HG03439 (cell line): ENCODE measurements around the gene EML1.

ENCODE experiments used
- ATAC-seq: cut with Tn5 transposase; IDR thresholded peaks from one replicate; pipeline ENCODE4 v1.9.1; 2021; ENCODE audit warnings: mild to moderate bottlenecking, moderate library complexity; ENCODE audit not compliant: unreplicated experiment

Gene EML1

DNA sequence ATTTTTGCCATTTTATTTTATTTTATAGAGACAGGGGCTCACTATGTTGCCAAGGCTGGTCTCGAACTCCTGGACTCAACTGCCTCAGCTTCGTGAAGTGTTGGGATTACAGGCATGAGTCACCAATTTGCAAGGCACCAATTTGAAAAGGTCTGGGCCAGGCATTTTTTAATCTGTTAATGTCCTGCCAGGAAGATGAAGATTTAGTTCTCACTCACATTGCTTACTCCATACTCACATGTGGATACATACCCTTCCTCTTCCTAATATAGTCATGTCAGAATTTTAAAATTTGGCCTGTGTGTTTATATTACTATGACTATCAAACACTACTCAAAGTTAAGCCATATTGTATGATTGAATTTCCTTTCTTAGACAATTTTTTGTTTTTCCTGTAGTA, 15.3 kb upstream of the EML1 start:
- ATAC-seq, result no peak

DNA sequence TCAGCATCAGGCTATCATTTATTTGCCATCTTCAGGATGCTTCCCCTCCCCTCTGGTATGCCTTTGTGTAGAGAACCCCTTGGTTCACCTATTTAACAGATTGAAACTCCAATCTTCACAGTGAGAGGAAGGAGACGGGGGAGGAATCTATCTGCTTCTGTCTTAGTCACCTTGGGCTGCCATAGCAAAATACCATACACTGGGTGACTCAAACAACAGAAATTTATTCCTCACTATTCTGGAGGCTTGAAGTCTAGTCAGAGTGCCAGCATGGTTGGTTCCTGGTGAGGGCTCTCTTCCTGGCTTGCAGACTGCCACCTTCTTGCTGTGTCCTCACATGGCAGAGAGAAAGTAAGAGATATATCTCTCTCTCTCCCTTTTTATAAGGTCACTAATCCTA, 13.5 kb upstream of the EML1 start:
- no peak for ATAC-seq

- ATAC-seq, result no peak
Measured at GRCh38 chr14:99780690-99781089, 12.5 kb upstream of the EML1 start.

DNA sequence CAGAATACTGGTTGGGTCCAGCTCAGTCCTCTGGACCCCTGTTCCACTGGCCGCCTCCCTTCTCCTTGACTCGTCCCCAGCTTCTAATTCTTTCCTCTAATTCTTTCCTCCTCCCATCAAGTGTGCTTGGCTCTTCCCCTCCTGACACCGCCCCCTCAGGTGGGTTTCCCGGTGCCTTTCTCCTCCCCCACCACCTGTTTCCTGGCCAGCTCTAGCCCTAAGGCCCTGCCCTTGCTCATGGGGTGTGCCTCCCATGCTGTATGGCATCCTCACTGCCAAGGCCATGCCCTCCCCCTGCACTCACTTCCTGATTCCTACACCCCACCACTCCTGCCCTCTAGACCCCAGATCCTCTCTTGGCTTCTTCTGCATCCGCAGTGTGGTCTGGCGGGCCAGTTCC, 12.1 kb upstream of the EML1 start:
- ATAC-seq, result no peak

DNA sequence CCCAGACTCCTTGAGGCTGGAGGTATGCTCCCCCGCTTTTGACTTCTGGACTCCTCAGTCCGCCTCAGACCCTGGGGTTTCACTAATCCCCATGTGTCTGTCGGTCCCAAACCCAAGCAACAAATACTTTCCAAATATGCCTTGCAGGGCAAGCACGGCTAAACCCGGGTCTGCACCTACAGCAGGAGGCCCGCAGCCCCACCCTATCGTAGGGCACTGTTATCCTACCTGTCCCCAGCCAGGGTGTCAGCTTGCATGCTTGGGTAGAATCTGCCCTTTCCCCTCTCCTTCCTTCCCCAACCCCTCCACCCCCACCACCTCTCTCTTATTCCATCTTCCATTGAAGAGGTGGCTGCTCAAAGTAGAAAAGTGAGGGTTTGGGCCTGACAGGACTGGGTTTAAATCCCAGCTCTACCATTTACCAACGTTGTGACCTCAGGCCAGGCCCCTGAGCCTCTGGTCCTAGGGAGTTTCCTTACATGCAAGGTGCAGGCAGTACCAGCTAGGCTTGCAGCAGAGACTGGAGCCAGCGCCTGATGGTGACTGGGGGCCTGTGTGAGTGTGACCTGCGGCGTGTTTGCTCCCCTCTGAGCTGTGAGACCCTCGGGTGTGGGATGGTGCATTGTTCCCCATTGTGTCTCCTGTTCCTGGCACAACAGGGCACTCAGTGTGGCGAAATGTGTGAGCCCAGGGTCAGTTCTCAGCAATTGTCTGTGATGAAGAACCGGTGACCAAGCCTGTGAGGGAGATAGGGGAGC, 11.2 kb upstream of the EML1 start:
- no peak for ATAC-seq

DNA sequence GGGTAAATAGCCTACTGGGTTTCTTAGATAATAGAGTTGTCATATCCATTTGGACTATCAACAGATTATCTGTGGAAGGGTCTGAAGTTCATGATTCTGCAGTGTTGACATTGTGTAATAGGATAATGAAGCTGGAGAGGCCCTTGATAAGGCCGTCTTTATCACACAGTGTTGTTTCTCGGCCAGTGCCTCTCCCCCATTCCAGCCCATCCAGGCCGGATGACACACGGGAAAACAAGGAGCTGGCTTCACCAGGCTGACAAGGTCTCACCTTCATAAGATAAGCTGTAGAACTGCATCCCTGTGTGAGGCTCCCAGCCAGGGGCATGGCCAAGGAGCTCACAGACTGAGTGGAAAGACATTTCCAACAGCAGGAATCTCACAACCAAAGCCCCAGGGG, 8.7 kb upstream of the EML1 start:
- ATAC-seq, result no peak

DNA sequence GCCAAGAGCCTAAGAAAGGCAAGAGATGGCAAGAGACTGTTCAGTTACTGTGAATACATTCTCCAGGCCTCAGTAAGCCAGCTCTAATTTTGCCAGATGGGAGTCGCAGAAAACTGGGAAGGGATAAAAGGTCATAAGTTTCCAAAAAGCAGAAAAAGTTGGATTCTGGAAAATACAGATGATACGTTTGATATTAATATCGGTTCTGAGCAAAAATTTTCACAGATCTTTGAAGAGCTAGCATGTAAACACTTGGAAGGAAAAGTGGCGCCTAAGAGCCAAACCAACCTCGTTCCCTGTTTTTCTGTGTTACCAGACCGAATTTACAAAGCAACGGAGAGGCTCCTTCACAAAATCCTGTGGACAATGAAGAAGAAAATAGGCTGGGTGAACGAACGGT, 7.8 kb upstream of the EML1 start:
- no peak for ATAC-seq

DNA sequence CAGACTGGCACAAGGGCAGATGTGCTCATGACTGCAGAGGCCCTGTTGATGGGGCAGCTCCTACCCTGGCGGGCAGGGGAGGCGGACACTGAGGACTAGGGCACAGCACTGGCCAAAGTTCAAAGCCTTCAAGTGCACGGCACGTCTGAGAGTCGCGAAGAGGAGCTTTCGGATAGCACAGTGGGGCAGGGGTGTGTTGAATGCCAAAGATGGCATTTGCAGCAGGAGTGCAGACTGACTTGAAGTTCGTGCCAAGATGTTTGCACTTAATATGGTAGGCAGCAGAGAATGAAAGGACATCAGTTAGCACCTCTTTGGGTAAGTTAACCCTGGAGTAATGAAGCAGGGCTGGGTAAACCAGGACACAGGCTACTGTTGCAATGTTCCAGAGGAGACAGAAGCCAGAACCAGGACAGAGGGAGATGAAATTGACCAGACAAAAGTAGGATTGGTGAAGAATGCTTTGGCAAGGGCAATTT, 6.7 kb upstream of the EML1 start:
- ATAC-seq, result no peak

GRCh38 chr14:99788713-99789112, 4.5 kb upstream of the EML1 start:
- ATAC-seq, result no peak

DNA sequence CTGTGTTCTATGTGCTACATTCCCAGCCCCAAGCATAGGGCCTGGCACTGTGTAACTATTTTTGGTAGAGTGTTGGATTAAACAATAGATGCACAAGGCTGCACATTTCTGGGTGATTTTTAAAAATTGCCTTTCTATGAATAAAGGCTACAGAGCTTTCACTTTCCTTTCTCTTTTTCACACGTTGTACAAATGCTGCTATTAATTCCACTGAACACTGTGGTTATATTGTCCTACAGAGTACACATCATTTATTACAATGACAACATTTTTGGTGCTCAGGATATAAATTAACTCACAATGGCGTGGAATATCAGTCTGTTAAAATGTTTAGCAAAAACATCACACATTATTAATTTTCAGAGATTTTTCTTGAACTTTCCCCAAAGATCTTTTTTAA, 3.6 kb upstream of the EML1 start:
- no peak for ATAC-seq

- ATAC-seq, result no peak
Measured at GRCh38 chr14:99790201-99790977, 2.8 kb upstream of the EML1 start.

- ATAC-seq, result no peak
Measured at GRCh38 chr14:99790978-99791376, 2.2 kb upstream of the EML1 start.

- ATAC-seq, result no peak
Measured at GRCh38 chr14:99791476-99792209, 1.6 kb upstream of the EML1 start.

- ATAC-seq, result no peak
Measured at GRCh38 chr14:99792210-99792535, 1.0 kb upstream of the EML1 start.

GRCh38 chr14:99792551-99793212, 531 bp upstream of the EML1 start:
- no peak for ATAC-seq

- no peak for ATAC-seq
Measured at GRCh38 chr14:99794151-99794780, 1.1 kb downstream of the EML1 start.

GRCh38 chr14:99795046-99795445, 1.8 kb downstream of the EML1 start:
- ATAC-seq, result no peak

GRCh38 chr14:99797231-99797630, 4.0 kb downstream of the EML1 start:
- ATAC-seq, result no peak

DNA sequence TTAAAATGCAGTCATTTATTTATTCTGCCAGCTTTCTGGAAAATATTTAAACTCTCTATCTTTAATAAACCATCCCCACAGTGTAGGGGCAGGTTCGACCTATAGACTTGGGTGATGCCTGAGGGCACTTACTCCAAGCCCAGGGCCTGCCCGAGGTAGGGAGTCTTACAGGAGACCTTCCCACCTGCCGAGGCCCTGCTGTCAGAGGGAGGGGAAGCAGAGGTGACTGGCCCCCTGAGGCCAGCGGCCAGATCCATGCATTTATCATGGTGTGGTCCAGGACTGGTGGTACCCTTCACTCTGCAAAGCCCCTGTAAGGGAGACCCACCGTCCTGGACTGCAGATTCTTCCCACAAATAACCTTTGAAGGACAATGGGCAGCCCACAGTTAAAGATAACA, 7.6 kb downstream of the EML1 start:
- ATAC-seq, result no peak

- ATAC-seq, result no peak
Measured at GRCh38 chr14:99802301-99803105, 9.3 kb downstream of the EML1 start.
